Lower lobe of right lung (tissue), 2 donors: ENCODE measurements around the gene HOXA4. TPM values are rescaled to one million over a fixed set of nuclear protein-coding genes. Genes with fewer than 3 reads are reported as not detected.

ENCODE experiments used
- ATAC-seq, 2 donors: fragments of 200-7000 bp; cut with Tn5 transposase; one replicate each; pipeline ENCODE4 v1.9.1; 2020 to 2022; ENCODE audit warnings: mild to moderate bottlenecking in 2 of 2, moderate library complexity in 2 of 2
- DNase-seq: peaks from one replicate; pipeline ENCODE4 v3.0.0-alpha.2; 2020
- H3K27ac ChIP-seq: fragments of 200-600 bp; one replicate; pipeline ENCODE4 v1.8.0; 2022
- H3K27me3 ChIP-seq: fragments of 200-600 bp; one replicate; pipeline ENCODE4 v1.8.0; 2022; ENCODE audit warnings: low read depth
- H3K36me3 ChIP-seq: fragments of 200-600 bp; one replicate; pipeline ENCODE4 v1.8.0; 2022; ENCODE audit warnings: mild to moderate bottlenecking
- H3K4me1 ChIP-seq: fragments of 200-600 bp; one replicate; pipeline ENCODE4 v1.8.0; 2022
- H3K4me3 ChIP-seq: fragments of 200-600 bp; one replicate; pipeline ENCODE4 v1.8.0; 2022; ENCODE audit warnings: mild to moderate bottlenecking
- H3K9me3 ChIP-seq: fragments of 200-600 bp; one replicate; pipeline ENCODE4 v1.8.0; 2022
- intact Hi-C: fragments of 100-400 bp; cut with DNase I; formaldehyde crosslinking; loops from one replicate; pipeline ENCODE4 v1.11.0; 2022
- total RNA-seq: library from RNA; stranded (reverse); fragmentation: NEBNext Ultra II Directional; extraction: Animal tissue kit (Norgen Biotek cat#: 25700); gene quantifications from one replicate; pipeline ENCODE4 v1.2.1, GENCODE V29; 2021
- TF ChIP-seq, protein P1 (sequence below): fragments of 200-600 bp; IDR thresholded peaks from one replicate; pipeline ENCODE4 v1.8.0; 2022; ENCODE audit warnings: antibody characterized with exemption, mild to moderate bottlenecking
- donor health status: DM: no; HTN: yes; CAD: no; lungs with severe emphysema.

The HOXA4 gene
- total RNA-seq, 1 donor from 2014 or later = 8.5 TPM

DNA sequence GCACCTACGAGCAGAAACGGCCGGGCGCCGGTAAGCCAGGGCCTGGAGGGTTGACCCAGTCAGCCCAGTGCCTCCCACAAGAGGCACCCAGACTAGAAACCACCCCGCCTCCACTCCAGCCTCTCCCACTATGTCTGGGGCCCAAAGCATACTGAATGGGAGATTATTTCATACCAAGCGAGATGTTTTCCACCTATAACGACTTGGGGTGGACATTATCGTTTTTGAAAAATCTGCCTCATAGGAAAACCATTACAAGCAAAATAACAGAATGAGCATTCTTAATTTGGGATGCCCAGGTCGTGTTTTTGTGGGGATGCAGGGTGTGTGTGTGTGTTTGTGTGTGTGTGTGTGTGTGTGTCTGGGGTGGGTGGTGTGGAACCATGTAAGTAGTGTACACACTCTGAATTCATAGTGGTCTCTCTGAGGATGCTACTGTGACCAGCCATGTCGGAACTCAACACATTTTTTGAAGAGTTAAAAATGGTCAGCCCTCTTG lies 15.4 kb upstream of the HOXA4 start:
- Histone ChIP-seq H3K9me3 (no peaks in the 10 kb centered on the region), H3K27ac (peak overlapping the region; percentile 89), H3K4me3 (peak overlapping the region; percentile 70), H3K4me1 (peaks cover 32% of the 10 kb centered on the region), H3K36me3 (no peaks in the 10 kb centered on the region), H3K27me3 (peaks cover 79% of the 10 kb centered on the region)
- DNase-seq (no peak), ATAC-seq (no peak)
- TF ChIP-seq, protein P1, sequence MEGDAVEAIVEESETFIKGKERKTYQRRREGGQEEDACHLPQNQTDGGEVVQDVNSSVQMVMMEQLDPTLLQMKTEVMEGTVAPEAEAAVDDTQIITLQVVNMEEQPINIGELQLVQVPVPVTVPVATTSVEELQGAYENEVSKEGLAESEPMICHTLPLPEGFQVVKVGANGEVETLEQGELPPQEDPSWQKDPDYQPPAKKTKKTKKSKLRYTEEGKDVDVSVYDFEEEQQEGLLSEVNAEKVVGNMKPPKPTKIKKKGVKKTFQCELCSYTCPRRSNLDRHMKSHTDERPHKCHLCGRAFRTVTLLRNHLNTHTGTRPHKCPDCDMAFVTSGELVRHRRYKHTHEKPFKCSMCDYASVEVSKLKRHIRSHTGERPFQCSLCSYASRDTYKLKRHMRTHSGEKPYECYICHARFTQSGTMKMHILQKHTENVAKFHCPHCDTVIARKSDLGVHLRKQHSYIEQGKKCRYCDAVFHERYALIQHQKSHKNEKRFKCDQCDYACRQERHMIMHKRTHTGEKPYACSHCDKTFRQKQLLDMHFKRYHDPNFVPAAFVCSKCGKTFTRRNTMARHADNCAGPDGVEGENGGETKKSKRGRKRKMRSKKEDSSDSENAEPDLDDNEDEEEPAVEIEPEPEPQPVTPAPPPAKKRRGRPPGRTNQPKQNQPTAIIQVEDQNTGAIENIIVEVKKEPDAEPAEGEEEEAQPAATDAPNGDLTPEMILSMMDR = no peak
- intact Hi-C loops = no loop called here

DNA sequence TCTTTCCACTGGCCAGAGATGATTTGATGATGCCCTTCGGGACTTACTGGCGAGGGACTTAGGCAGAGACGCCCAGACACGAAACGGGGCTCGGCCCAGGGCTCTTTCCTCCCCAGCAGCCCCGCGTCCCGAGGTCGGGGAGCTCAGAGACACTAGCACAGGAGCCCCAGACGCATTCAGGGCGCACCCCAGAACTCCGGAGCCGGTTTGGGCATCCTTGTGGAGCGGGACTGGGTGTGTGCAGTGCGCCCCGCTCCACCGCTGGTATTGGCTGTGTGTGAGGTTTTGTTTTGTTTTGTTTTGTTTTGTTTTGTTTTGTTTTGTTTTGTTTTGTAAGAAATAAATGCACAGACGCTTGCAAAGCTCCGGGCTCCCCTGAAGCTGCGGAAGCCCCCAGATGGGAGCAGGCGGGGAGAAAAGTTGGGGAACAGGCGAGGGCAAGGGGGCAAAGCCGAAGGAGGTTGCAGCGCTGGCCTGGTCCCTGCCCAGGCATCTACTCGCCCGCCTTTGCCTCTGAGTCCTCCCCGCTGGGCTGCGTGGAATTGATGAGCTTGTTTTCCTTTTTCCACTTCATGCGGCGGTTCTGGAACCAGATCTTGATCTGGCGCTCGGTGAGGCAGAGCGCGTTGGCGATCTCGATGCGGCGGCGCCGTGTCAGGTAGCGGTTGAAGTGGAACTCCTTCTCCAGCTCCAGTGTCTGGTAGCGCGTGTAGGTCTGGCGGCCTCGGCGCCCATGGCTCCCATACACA lies 14.8 kb upstream of the HOXA4 start:
- ATAC-seq (no peak), DNase-seq (no peak)
- H3K4me1 ChIP-seq = peaks cover 26% of the 10 kb centered on the region
- peaks cover 78% of the 10 kb centered on the region for H3K27me3 ChIP-seq
- H3K27ac ChIP-seq = peak overlapping the region; percentile 89
- TF ChIP-seq, protein P1 = no peak
- H3K36me3 ChIP-seq = no peaks in the 10 kb centered on the region
- intact Hi-C loops = no loop called here
- H3K4me3 ChIP-seq = peak overlapping the region; percentile 70
- no peaks in the 10 kb centered on the region for H3K9me3 ChIP-seq

DNA sequence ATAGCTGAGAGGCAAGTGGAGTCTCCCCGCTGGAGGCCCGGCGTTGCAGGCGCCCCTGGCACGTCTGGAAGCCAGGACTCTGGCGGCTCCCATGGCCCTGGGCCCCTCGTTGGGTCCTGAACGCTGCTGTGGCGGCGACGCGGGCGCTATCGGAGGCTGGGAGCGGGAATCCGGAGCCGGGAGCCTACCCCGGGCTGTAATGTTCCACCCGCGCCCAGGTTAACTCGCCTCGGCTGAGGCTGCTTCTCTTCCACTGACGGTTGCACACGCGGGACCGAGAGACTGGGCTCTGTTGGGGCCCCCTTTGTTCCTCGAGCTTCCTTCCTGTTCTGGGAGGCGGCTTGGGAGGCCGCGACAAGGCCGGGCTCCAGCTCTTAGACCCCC lies 14.2 kb upstream of the HOXA4 start:
- no peak for ATAC-seq
- no peaks in the 10 kb centered on the region for H3K9me3 ChIP-seq
- no peaks in the 10 kb centered on the region for H3K36me3 ChIP-seq
- TF ChIP-seq, protein P1 = no peak
- H3K27ac ChIP-seq = peak overlapping the region; percentile 89
- peaks cover 21% of the 10 kb centered on the region for H3K4me1 ChIP-seq
- DNase-seq = no peak
- intact Hi-C loops = loop anchor here (5.0 kb wide), 1 partner anchor 287 kb away; no protein-coding TSS in a partner anchor
- H3K27me3 ChIP-seq = peaks cover 72% of the 10 kb centered on the region
- H3K4me3 ChIP-seq = peak overlapping the region; percentile 70

- Histone ChIP-seq H3K27ac (peak overlapping the region; percentile 89), H3K36me3 (no peaks in the 10 kb centered on the region), H3K9me3 (no peaks in the 10 kb centered on the region), H3K4me1 (peaks cover 21% of the 10 kb centered on the region), H3K4me3 (peak overlapping the region; percentile 70), H3K27me3 (peaks cover 73% of the 10 kb centered on the region)
- DNase-seq (no peak), ATAC-seq (no peak)
- TF ChIP-seq, protein P1 = no peak
- intact Hi-C loops = loop anchor here (5.0 kb wide), 1 partner anchor 287 kb away; no protein-coding TSS in a partner anchor
Observed at GRCh38 chr7:27143950-27144780, 13.6 kb upstream of the HOXA4 start.
